ENCODE data around the gene RPL35. TPM values are rescaled to one million over a fixed set of nuclear protein-coding genes. Genes with fewer than 3 reads are reported as not detected.

Gene RPL35
- total and polyA plus RNA-seq, 10 of the 15 experiments (the other 5 are each of a cell fraction or from before 2014, with no cell fraction given): 2,572 to 6,300 (median 3,864) TPM

- no peak overlapping the region for H3K9ac ChIP-seq (ENCODE audit: control insufficient read depth, insufficient read depth, low read length)
- no peak for ATAC-seq
- ChIA-PET CTCF (interaction anchor here (1.0 kb wide), 2 partner anchors 9 to 28 kb away, joined by 3 to 8 read pairs; partner anchors contain the start of gene WDR38), RAD21 (ENCODE audit: unreplicated experiment) (no interaction called here), SMC1A (ENCODE audit: uncharacterized antibody, unreplicated experiment) (no interaction called here), POLR2A (interaction anchor here (1.2 to 1.3 kb wide), 2 partner anchors 9 to 12 kb away, joined by 3 read pairs; no protein-coding TSS in a partner anchor)
- no peak overlapping the region for H2AFZ ChIP-seq (ENCODE audit: control insufficient read depth, low read depth, low read length)
- in situ Hi-C loops (cut with MboI) (no loop called here), intact Hi-C loops (cut with micrococcal nuclease; ENCODE audit: unreplicated experiment) (no loop called here)
- peaks cover 6% of the 10 kb centered on the region for H3K4me1 ChIP-seq (ENCODE audit: control insufficient read depth, insufficient read depth, low read length)
- no peak overlapping the region for H3K4me2 ChIP-seq (ENCODE audit: control insufficient read depth, insufficient read depth)
- H3K36me3 ChIP-seq (ENCODE audit: control insufficient read depth in 2 of 2, insufficient read depth in 2 of 2, low read length in 1 of 2): peaks cover 24 to 32% of the 10 kb centered on the region in 2 experiments
- BruUV-seq (replicated peaks): no TSS peak
- H3K4me3 ChIP-seq: no peak overlapping the region
- 94% methylated on average over 15 of the region's 16 CpGs for WGBS (ENCODE audit: insufficient coverage, insufficient replicate concordance, low lambda C conversion rate, missing lambda C conversion rate)
- H3K27me3 ChIP-seq (replicated peaks in 1 of 2; ENCODE audit: control insufficient read depth in 2 of 2, insufficient read depth in 2 of 2, low read length in 1 of 2): no peaks in the 10 kb centered on the region
- DNase-seq (ENCODE audit: low read depth, low spot score): no peak
- peaks cover 2% of the 10 kb centered on the region; the same call in 1 of the 2 replicates for H3K79me2 ChIP-seq (ENCODE audit: control insufficient read depth, insufficient read depth, low read length)
- no peak overlapping the region for H3K27ac ChIP-seq (ENCODE audit: control insufficient read depth, insufficient read depth)
- FAIRE-seq: no peak
- no peaks in the 10 kb centered on the region for H3K9me3 ChIP-seq (replicated peaks; ENCODE audit: control insufficient read depth, insufficient read depth, low read length)
- no peaks in the 10 kb centered on the region; the same call in 1 of the 2 replicates for H4K20me1 ChIP-seq (ENCODE audit: control insufficient read depth, insufficient read depth)
- TF ChIP-seq SRF (IDR thresholded peaks at IDR 0.05; ENCODE audit: low read depth in 2 of 2, low read length in 2 of 2) (no peak), RAD21 (IDR thresholded peaks at IDR 0.05; ENCODE audit: insufficient read depth, low read depth, low read length) (no peak), YY1 (IDR thresholded peaks at IDR 0.05; ENCODE audit: low read depth, low read length) (no peak), KDM1A (IDR thresholded peaks at IDR 0.05; ENCODE audit: borderline replicate concordance) (no peak), RUNX3 (IDR thresholded peaks at IDR 0.05; ENCODE audit: low read length) (no peak), RBBP5 (conservative IDR thresholded peaks at IDR 0.05) (no peak), IRF5 (IDR thresholded peaks at IDR 0.05; ENCODE audit: borderline replicate concordance) (no peak), MYB (IDR thresholded peaks at IDR 0.05; ENCODE audit: borderline replicate concordance, low read depth, low read length) (no peak), BACH1 (IDR thresholded peaks at IDR 0.05; ENCODE audit: borderline replicate concordance) (no peak), HSF1 (IDR thresholded peaks at IDR 0.05; ENCODE audit: low read depth, low read length) (no peak), ATF7 (IDR thresholded peaks at IDR 0.05; ENCODE audit: low read depth) (no peak), BCL11A (IDR thresholded peaks at IDR 0.05; ENCODE audit: low read depth, low read length) (no peak), ZBED1 (IDR thresholded peaks at IDR 0.05; ENCODE audit: borderline replicate concordance) (no peak), MAX (IDR thresholded peaks at IDR 0.05; ENCODE audit: low read depth, low read length) (no peak), ZBTB11 (CRISPR knock-in tag; IDR thresholded peaks at IDR 0.05) (no peak), RCOR1 (conservative IDR thresholded peaks at IDR 0.05; ENCODE audit: low read depth, low read length) (no peak), SUZ12 (IDR thresholded peaks at IDR 0.05; ENCODE audit: unreplicated experiment) (no peak), USF2 (IDR thresholded peaks at IDR 0.05; ENCODE audit: borderline replicate concordance, low read depth, low read length) (no peak)
Measured at GRCh38 chr9:124881138-124881743, 19.5 kb upstream of the RPL35 start.

Measured in GM12878 (cell line).